Erythroblast (primary cell): ENCODE measurements around the gene NPIPA2.
"Not testable (repeated sequence)": the region's sequence is repeated elsewhere in the genome, so short reads cannot be mapped to it uniquely, and the experiment has no call there.

Source experiments
- GATA1 ChIP-seq: IDR thresholded peaks from 2 replicates; pipeline ENCODE4 v1.6.1; 2011; ENCODE audit warnings: low read depth, mild to moderate bottlenecking, control low read depth, low read length, moderate library complexity
- POLR2A ChIP-seq: IDR thresholded peaks from 2 replicates; pipeline ENCODE4 v1.6.1; 2011; ENCODE audit warnings: mild to moderate bottlenecking, low read length

DNA sequence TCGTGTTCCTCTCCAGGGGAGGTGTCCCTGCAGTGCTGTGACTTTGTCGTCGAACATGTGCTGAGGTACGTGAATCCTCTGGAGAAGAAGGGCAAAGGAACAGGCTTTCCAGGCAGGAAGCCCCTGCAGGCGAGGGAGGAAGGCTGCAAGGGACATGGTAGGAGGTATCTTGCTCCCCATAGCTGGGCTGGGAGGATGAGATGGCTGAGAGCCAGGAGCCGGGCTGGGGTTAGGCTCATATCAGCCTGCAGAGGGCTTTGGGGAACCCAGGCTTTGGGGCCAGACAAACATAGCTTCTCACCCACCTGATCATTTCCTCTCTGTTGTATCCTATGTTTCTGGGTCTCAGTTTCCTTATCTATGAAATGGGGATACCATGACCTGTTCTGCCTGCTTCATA lies 34.4 kb downstream of the NPIPA2 start:
- not testable (repeated sequence) for TF ChIP-seq POLR2A, GATA1
